Measurements from ENCODE around the gene FIGN. TPM values are rescaled to one million over a fixed set of nuclear protein-coding genes. Genes with fewer than 3 reads are reported as not detected.

FIGN gene
- total RNA-seq (2014; rRNA removed; shearing (Covaris generic)) = 0.43 and 1.7 TPM in 2 replicates
- polyA plus RNA-seq (2015; cell fraction: cytosol; rRNA removed) = 0.95 and 1.3 TPM in 2 replicates
- 2.7 and 3.3 TPM in 2 replicates for polyA plus RNA-seq (2015; cell fraction: nucleus; rRNA removed)

GRCh38 chr2:163735685-163736432 lies at the start of gene FIGN:
Gene FIGN (minus strand): TSS chr2:163736008. CDS start chr2:163734927, 1,081 bp downstream.
- peak; percentile 81 for DNase-seq (ENCODE audit: low read depth)

- DNase-seq (ENCODE audit: low read depth) = no peak
These were observed 49.4 kb upstream of the FIGN start for GRCh38 chr2:163785162-163785561.

GRCh38 chr2:163779970-163780597 lies 44.3 kb upstream of the FIGN start:
- no peak for DNase-seq (ENCODE audit: low read depth)

GRCh38 chr2:163778045-163778781 lies 42.4 kb upstream of the FIGN start:
- peak; percentile 89 for DNase-seq (ENCODE audit: low read depth)

- DNase-seq (ENCODE audit: low read depth) = peak; percentile 17
These were observed 39.5 kb upstream of the FIGN start for GRCh38 chr2:163775304-163775703.

- DNase-seq (ENCODE audit: low read depth) = peak; percentile 82
These were observed 39.1 kb upstream of the FIGN start for GRCh38 chr2:163774862-163775261.

- no peak for DNase-seq (ENCODE audit: low read depth)
These were observed 37.5 kb upstream of the FIGN start for GRCh38 chr2:163773276-163773675.

- DNase-seq (ENCODE audit: low read depth) = peak; percentile 30
These were observed 35.8 kb upstream of the FIGN start for GRCh38 chr2:163771596-163771995.

GRCh38 chr2:163768881-163769695 lies 33.3 kb upstream of the FIGN start:
- no peak for DNase-seq (ENCODE audit: low read depth)

- DNase-seq (ENCODE audit: low read depth) = no peak
These were observed 31.3 kb upstream of the FIGN start for GRCh38 chr2:163767097-163767496.

GRCh38 chr2:163764566-163764965 lies 28.8 kb upstream of the FIGN start:
- no peak for DNase-seq (ENCODE audit: low read depth)

- DNase-seq (ENCODE audit: low read depth) = no peak
These were observed 23.2 kb upstream of the FIGN start for GRCh38 chr2:163759013-163759412.

GRCh38 chr2:163757814-163758213 lies 22.0 kb upstream of the FIGN start:
- no peak for DNase-seq (ENCODE audit: low read depth)

GRCh38 chr2:163756588-163756987 lies 20.8 kb upstream of the FIGN start:
- no peak for DNase-seq (ENCODE audit: low read depth)

GRCh38 chr2:163755366-163755765 lies 19.6 kb upstream of the FIGN start:
- DNase-seq (ENCODE audit: low read depth) = no peak

- DNase-seq (ENCODE audit: low read depth) = no peak
These were observed 17.9 kb upstream of the FIGN start for GRCh38 chr2:163753726-163754125.

GRCh38 chr2:163752267-163752666 lies 16.5 kb upstream of the FIGN start:
- DNase-seq (ENCODE audit: low read depth) = no peak

- no peak for DNase-seq (ENCODE audit: low read depth)
These were observed 15.9 kb upstream of the FIGN start for GRCh38 chr2:163751696-163752095.

- DNase-seq (ENCODE audit: low read depth) = peak; percentile 22
These were observed 12.6 kb upstream of the FIGN start for GRCh38 chr2:163748420-163748819.

- no peak for DNase-seq (ENCODE audit: low read depth)
These were observed 5.6 kb upstream of the FIGN start for GRCh38 chr2:163741435-163741834.

- no peak for DNase-seq (ENCODE audit: low read depth)
These were observed 1.8 kb upstream of the FIGN start for GRCh38 chr2:163737563-163737962.
